SU-DHL-6 (cell line): Measurements from ENCODE around the gene STEAP1.

Source experiments
- H2AFZ ChIP-seq: fragments of 200-600 bp; sonication (generic); 2 replicates; pipeline ENCODE4 v1.6.1; 2014; ENCODE audit warnings: low read depth, mild to moderate bottlenecking, moderate library complexity, mixed read lengths, antibody characterized with exemption, low read length; ENCODE audit not compliant: severe bottlenecking
- H3F3A ChIP-seq: fragments of 200-600 bp; shearing (Covaris generic); 2 replicates; pipeline ENCODE4 v1.6.0; 2016; ENCODE audit warnings: antibody characterized with exemption, mild to moderate bottlenecking; ENCODE audit not compliant: insufficient read depth
- H3K27ac ChIP-seq: fragments of 200-600 bp; sonication (generic); 2 replicates; pipeline ENCODE4 v1.5.1; 2016; ENCODE audit warnings: low read depth, mild to moderate bottlenecking, low read length, moderate library complexity, mixed read lengths
- H3K27me3 ChIP-seq: fragments of 200-600 bp; sonication (generic), shearing (Covaris generic); 2 replicates; pipeline ENCODE4 v1.6.0; 2014; ENCODE audit warnings: mild to moderate bottlenecking, low read length
- H3K36me3 ChIP-seq: fragments of 200-600 bp; sonication (generic); 2 replicates; pipeline ENCODE4 v1.6.1; 2014; ENCODE audit warnings: mild to moderate bottlenecking, low read length, mixed read lengths
- H3K4me2 ChIP-seq: fragments of 300-600, 200-600 bp; shearing (Covaris generic), sonication (generic); 2 replicates; pipeline ENCODE4 v1.6.0; 2014; ENCODE audit warnings: low read length, low read depth, mild to moderate bottlenecking; ENCODE audit not compliant: poor library complexity, severe bottlenecking
- H3K4me3 ChIP-seq: fragments of 200-600 bp; sonication (generic); 2 replicates; pipeline ENCODE4 v1.5.1; 2014; ENCODE audit warnings: antibody characterized with exemption, low read length, mild to moderate bottlenecking, mixed read lengths; ENCODE audit not compliant: insufficient read depth, poor library complexity, severe bottlenecking
- H3K79me2 ChIP-seq: fragments of 200-600 bp; sonication (generic); 2 replicates; pipeline ENCODE4 v1.6.1; 2014; ENCODE audit warnings: mild to moderate bottlenecking, low read length, moderate library complexity; ENCODE audit not compliant: insufficient read depth
- H3K9ac ChIP-seq: fragments of 200-600 bp; sonication (generic); 2 replicates; pipeline ENCODE4 v1.7.0; 2014; ENCODE audit warnings: mild to moderate bottlenecking, low read length
- H3K9me2 ChIP-seq: fragments of 200-600 bp; sonication (generic); replicated peaks from 2 replicates; pipeline ENCODE4 v1.6.1; 2014; ENCODE audit warnings: low read length; ENCODE audit not compliant: insufficient read depth
- H3K9me3 ChIP-seq: fragments of 200-600 bp; sonication (generic); 2 replicates; pipeline ENCODE4 v1.6.1; 2014; ENCODE audit warnings: low read length, mixed read lengths; ENCODE audit not compliant: insufficient read depth
- H4K20me1 ChIP-seq: fragments of 200-600 bp; sonication (generic); 2 replicates; pipeline ENCODE4 v1.6.1; 2014; ENCODE audit warnings: low read depth, mild to moderate bottlenecking, antibody characterized with exemption, low read length, moderate library complexity, mixed read lengths
- CTCF ChIP-seq: fragments of 200-600 bp; sonication (generic); IDR thresholded peaks from one replicate; pipeline ENCODE4 v1.5.1; 2017; ENCODE audit warnings: antibody characterized with exemption, mild to moderate bottlenecking, low read length, moderate library complexity; ENCODE audit not compliant: insufficient read depth, poor library complexity, severe bottlenecking
- EZH2phosphoT487 ChIP-seq: fragments of 200-600 bp; sonication (generic), shearing (Covaris generic); conservative IDR thresholded peaks from 2 replicates; pipeline ENCODE4 v1.6.1; 2018; ENCODE audit warnings: mild to moderate bottlenecking, antibody characterized with exemption, low read length, moderate library complexity, mixed read lengths

The STEAP1 gene

DNA sequence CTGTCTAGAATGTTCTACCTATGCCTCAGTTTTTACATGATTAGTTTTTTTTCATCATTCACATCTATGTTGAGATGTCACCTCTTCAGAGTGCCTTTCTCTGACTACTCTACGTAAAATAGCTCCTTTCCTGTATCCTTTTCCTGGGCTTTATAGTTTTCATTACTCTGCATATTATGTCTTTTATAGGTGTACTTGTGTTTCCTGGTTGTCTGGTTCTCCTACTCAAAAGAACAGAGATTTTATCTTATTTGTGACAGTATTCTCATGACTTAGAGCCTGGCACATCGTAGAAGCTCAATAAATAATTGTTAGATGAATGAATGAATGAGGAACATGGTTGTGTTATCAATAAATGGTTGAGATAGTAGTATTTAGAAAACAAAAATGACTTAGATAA, 17.9 kb downstream of the STEAP1 start:
- Histone ChIP-seq H3K27me3 (no peaks in the 10 kb centered on the region), H3K36me3 (no peaks in the 10 kb centered on the region), H4K20me1 (no peaks in the 10 kb centered on the region), H3K79me2 (no peaks in the 10 kb centered on the region), H3K27ac (no peak overlapping the region), H3K4me2 (no peak overlapping the region), H3K9me2 (no peaks in the 10 kb centered on the region), H3K4me3 (no peak overlapping the region), H2AFZ (no peak overlapping the region), H3K9me3 (peaks cover 11% of the 10 kb centered on the region; the same call in 1 of the 2 replicates), H3F3A (no peaks in the 10 kb centered on the region), H3K9ac (no peak overlapping the region)
- TF ChIP-seq EZH2phosphoT487, result no peak
- TF ChIP-seq CTCF, result no peak

DNA sequence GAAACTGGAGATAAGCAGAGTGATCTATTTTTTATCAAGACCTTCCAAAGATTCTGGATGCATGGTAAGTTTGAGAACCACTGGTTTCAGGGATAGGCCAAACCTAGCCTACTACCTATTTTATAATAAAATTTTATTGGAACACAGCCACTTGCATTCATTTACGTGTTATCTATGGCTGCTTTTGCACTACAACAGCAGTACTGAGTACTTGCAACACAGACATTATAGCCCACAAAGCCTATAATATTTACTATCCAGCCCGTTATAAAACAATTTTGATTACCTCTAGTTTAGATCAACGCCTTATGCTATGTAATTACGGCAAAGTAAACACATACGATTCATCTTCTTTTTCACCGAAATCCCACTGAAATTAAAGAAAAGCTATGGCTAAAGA, 18.4 kb downstream of the STEAP1 start:
- H3K27me3 ChIP-seq, result no peaks in the 10 kb centered on the region
- peaks cover 11% of the 10 kb centered on the region; the same call in 1 of the 2 replicates for H3K9me3 ChIP-seq
- no peaks in the 10 kb centered on the region for H3F3A ChIP-seq
- no peak overlapping the region for H3K27ac ChIP-seq
- H4K20me1 ChIP-seq, result no peaks in the 10 kb centered on the region
- H3K36me3 ChIP-seq, result no peaks in the 10 kb centered on the region
- no peak overlapping the region for H2AFZ ChIP-seq
- no peaks in the 10 kb centered on the region for H3K79me2 ChIP-seq
- no peak overlapping the region for H3K9ac ChIP-seq
- H3K4me2 ChIP-seq, result no peak overlapping the region
- no peak for TF ChIP-seq CTCF
- no peak for TF ChIP-seq EZH2phosphoT487
- H3K4me3 ChIP-seq, result no peak overlapping the region
- H3K9me2 ChIP-seq, result no peaks in the 10 kb centered on the region

GRCh38 chr7:90173127-90173844, 19.0 kb downstream of the STEAP1 start:
- no peak for TF ChIP-seq CTCF
- TF ChIP-seq EZH2phosphoT487, result no peak
- H3K27ac ChIP-seq, result no peak overlapping the region
- no peak overlapping the region for H3K4me3 ChIP-seq
- no peaks in the 10 kb centered on the region for H3F3A ChIP-seq
- no peak overlapping the region for H3K9ac ChIP-seq
- no peaks in the 10 kb centered on the region for H3K9me2 ChIP-seq
- no peaks in the 10 kb centered on the region for H3K79me2 ChIP-seq
- no peaks in the 10 kb centered on the region for H4K20me1 ChIP-seq
- peaks cover 11% of the 10 kb centered on the region; the same call in 1 of the 2 replicates for H3K9me3 ChIP-seq
- H2AFZ ChIP-seq, result no peak overlapping the region
- no peaks in the 10 kb centered on the region for H3K27me3 ChIP-seq
- no peak overlapping the region for H3K4me2 ChIP-seq
- no peaks in the 10 kb centered on the region for H3K36me3 ChIP-seq
